ENCODE measurements around the gene NR1D1.

The NR1D1 gene

DNA sequence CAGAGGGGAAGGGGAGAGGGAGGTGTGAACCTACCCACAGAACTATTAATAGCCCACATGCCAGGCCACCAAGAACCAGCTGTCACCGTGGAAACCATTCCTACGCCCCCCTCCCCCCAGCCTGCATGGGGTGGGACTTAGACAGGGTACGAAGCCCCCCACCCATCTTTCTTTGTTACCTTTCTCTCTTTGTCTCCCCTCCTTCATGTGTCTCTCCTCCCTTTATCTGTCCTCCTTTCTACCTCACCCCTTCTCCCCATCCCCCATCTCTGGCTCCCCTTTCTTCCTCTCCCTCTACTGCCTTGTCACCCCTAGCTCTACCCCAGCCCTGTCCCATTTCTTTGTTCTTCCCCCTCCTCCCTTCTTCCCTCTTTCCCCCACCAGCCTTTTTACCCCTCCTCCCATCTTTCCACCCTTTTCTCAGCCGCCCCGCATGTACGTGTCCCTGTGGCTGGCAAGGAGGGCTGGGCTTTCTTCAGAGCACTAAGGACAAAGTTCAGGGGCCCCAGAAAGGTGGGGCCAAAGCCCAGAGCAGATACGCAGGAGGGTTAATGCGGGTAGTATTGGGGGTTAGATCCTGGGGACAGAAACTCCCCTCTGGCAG is 29.6 kb downstream of the NR1D1 start:
- H3K4me3 ChIP-seq (ENCODE audit: low read depth, low read length) = no peak overlapping the region
- TF ChIP-seq POLR2A (IDR thresholded peaks at IDR 0.05; ENCODE audit: extremely low read depth, insufficient read length) = no peak
- DNase-seq (ENCODE audit: low read depth) = peak; percentile 25

DNA sequence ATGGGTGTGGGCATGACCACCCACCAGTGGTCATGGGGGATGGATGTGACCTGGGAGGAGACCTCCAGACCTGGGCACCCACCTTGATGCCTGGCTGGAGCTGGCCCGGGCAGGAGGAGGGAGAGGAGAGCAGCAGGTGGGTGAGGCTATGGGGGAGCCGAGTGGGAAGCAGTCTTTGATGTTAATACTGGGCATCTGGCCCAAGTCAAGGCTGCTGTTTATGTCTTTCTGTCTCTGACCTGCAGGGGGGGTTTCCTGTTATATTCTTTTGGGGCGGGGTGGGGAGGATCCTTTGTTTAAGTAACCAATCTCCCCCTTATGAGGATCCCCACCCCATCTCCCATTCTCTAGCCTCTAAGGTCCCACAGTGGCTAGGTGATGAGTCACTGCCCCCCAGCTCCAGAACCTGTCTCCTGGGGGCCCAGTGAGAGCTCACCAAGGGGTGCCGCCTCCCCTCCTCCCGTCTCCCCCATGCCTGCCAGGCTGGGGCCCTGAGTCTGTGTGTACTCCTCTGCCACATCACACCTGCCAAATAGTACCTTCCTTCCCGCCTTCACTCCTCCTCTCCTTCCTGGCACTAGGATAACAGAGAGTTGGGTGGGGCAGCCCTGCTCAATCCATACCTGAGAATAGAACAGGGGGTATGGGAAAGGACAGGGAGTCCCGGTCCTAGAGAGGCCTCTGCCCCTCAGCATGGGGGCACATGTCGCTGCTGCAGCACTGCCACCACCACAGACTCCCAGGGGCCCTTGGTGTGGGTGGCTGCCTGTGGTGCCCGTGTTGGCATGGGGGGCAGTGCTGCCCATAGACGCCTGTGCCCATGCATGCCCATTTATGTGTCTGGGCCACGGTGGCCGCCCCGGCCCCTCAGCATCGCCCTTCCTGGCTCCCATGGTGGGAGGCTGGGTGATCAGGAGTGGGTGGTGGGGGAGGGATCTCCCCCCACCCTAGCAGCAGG is 30.4 kb downstream of the NR1D1 start:
- TF ChIP-seq MYC (IDR thresholded peaks at IDR 0.05; ENCODE audit: low read depth, low read length) = no peak
- TF ChIP-seq, protein P1, sequence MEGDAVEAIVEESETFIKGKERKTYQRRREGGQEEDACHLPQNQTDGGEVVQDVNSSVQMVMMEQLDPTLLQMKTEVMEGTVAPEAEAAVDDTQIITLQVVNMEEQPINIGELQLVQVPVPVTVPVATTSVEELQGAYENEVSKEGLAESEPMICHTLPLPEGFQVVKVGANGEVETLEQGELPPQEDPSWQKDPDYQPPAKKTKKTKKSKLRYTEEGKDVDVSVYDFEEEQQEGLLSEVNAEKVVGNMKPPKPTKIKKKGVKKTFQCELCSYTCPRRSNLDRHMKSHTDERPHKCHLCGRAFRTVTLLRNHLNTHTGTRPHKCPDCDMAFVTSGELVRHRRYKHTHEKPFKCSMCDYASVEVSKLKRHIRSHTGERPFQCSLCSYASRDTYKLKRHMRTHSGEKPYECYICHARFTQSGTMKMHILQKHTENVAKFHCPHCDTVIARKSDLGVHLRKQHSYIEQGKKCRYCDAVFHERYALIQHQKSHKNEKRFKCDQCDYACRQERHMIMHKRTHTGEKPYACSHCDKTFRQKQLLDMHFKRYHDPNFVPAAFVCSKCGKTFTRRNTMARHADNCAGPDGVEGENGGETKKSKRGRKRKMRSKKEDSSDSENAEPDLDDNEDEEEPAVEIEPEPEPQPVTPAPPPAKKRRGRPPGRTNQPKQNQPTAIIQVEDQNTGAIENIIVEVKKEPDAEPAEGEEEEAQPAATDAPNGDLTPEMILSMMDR (IDR thresholded peaks at IDR 0.05; ENCODE audit: low read depth, low read length) = peak; percentile 22
- peak; percentile 62 for DNase-seq (ENCODE audit: low read depth)
- no peak overlapping the region for H3K4me3 ChIP-seq (ENCODE audit: low read depth, low read length)

DNA sequence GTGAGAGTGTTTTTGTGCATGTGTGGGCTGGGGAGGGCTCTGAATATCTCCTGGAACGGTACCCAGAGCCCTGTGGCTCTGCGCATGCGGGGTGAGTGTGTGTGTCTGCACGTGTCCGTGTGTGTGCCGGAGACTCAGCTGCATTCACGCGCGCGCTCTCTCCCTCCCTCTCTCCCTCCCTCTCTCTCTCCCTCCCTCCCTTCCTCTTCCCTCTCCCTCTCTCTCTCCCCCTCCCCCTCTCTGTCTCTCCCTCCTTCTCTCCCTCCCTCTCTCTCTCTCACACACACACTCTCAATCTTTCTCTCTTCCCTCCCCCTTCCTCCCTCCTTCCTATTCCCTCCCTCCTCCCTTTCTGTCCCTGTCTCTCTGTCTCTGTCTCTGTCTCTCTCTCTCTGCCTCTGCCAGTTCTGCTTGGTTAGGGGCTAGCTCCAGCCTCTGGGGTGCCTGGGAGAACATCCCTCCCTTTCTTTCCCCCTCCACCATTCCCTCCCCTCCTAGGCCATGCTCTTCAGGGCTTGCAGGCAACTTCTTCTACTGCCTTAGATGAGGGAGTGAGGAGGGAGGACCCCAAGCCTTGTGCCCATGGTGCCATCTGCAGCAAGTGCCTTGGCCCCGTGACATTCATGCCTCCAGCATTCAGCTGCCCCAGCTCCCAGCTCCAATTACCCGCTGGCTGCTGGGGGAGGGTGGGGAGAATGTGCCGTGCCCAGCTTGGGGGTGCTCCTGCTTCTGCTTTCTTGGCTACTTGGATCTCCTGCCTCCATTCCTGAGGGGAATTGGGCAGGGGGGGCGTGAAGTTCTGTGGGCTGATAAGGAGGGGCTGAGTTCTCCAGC is 31.3 kb downstream of the NR1D1 start:
- no peak overlapping the region for H3K4me3 ChIP-seq (ENCODE audit: low read depth, low read length)
- TF ChIP-seq MYC (IDR thresholded peaks at IDR 0.05; ENCODE audit: low read depth, low read length) = no peak
- TF ChIP-seq, protein P1 (IDR thresholded peaks at IDR 0.05; ENCODE audit: low read depth, low read length) = no peak
- TF ChIP-seq, protein P2, sequence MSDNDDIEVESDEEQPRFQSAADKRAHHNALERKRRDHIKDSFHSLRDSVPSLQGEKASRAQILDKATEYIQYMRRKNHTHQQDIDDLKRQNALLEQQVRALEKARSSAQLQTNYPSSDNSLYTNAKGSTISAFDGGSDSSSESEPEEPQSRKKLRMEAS (IDR thresholded peaks at IDR 0.05; ENCODE audit: low read depth, low read length) = no peak
- no peak for TF ChIP-seq POLR2A (IDR thresholded peaks at IDR 0.05; ENCODE audit: extremely low read depth, insufficient read length)
- DNase-seq (ENCODE audit: low read depth) = peak; percentile 50

DNA sequence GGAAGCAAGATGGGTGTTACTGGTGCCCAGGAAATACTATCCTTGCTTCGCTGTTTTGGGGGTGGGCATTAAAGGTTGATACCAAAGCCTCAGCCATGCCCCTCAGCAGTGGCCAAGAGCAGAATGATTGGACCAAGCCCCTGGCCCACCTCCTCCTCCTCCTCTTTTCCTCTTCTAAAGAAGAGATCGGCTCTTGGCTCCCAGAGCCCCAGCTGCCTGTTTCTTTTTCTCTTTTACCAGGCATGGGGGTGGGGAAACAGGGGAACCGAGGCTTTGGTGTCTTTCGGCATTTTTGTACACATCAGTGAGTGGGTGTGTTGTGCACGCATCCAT is 31.8 kb downstream of the NR1D1 start:
- TF ChIP-seq MYC (IDR thresholded peaks at IDR 0.05; ENCODE audit: low read depth, low read length) (no peak), POLR2A (IDR thresholded peaks at IDR 0.05; ENCODE audit: extremely low read depth, insufficient read length) (no peak)
- TF ChIP-seq, protein P2 (IDR thresholded peaks at IDR 0.05; ENCODE audit: low read depth, low read length) = no peak
- TF ChIP-seq, protein P1 (IDR thresholded peaks at IDR 0.05; ENCODE audit: low read depth, low read length) = no peak
- H3K4me3 ChIP-seq (ENCODE audit: low read depth, low read length) = no peak overlapping the region
- DNase-seq (ENCODE audit: low read depth) = no peak

DNA sequence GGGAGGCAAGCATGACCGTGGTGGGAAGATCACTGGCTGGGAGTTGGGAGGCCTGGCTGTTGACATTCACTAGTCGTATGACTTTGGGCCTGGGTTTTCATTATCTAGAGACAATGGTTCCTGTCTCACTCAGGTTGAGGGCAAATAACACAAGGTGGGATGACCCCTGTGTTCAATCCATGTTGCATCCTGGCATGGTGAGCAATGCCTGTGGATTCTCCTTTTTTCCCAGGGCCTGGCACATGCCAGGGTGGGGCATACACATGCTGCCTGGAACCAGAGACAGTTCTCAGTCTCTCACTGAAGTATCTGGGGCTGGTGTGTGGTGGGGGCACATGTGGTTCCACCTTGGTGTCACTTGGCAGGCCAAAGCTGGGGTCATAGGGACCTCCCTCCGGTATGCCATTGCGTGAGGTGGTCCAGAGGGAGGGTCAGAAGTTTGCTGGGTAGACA is 32.2 kb downstream of the NR1D1 start:
- DNase-seq (ENCODE audit: low read depth) = peak; percentile 4
- no peak overlapping the region for H3K4me3 ChIP-seq (ENCODE audit: low read depth, low read length)
- TF ChIP-seq, protein P1 (IDR thresholded peaks at IDR 0.05; ENCODE audit: low read depth, low read length) = no peak
- TF ChIP-seq, protein P2 (IDR thresholded peaks at IDR 0.05; ENCODE audit: low read depth, low read length) = no peak
- TF ChIP-seq POLR2A (IDR thresholded peaks at IDR 0.05; ENCODE audit: extremely low read depth, insufficient read length) (no peak), MYC (IDR thresholded peaks at IDR 0.05; ENCODE audit: low read depth, low read length) (no peak)

DNA sequence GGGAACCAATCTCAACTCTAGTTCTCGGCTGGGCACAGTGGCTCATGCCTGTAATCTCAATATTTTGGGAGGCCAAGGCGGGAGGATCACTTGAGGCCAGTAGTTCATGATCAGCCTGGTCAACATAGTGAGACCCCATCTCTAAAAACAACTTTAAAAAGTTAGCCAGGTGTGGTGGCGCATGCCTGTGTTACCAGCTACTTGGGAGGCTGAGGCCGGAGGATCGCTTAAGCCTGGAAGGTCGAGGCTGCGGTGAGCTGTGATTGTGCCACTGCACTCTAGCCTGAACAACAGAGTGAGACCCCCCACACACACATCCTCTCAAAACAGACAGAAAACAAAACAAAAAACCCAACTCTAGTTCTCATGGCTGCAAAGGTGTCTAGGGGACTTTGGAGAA is 32.7 kb downstream of the NR1D1 start:
- DNase-seq (ENCODE audit: low read depth) = no peak
- H3K4me3 ChIP-seq (ENCODE audit: low read depth, low read length) = no peak overlapping the region
- TF ChIP-seq POLR2A (IDR thresholded peaks at IDR 0.05; ENCODE audit: extremely low read depth, insufficient read length) = no peak
- TF ChIP-seq, protein P1 (IDR thresholded peaks at IDR 0.05; ENCODE audit: low read depth, low read length) = no peak
- TF ChIP-seq, protein P2 (IDR thresholded peaks at IDR 0.05; ENCODE audit: low read depth, low read length) = no peak
- TF ChIP-seq MYC (IDR thresholded peaks at IDR 0.05; ENCODE audit: low read depth, low read length) = no peak

Measured in NB4 (cell line).